ENCODE measurements around the gene NUTM2E.
"Not testable (repeated sequence)": the region's sequence is repeated elsewhere in the genome, so short reads cannot be mapped to it uniquely, and the experiment has no call there.

NUTM2E gene

DNA sequence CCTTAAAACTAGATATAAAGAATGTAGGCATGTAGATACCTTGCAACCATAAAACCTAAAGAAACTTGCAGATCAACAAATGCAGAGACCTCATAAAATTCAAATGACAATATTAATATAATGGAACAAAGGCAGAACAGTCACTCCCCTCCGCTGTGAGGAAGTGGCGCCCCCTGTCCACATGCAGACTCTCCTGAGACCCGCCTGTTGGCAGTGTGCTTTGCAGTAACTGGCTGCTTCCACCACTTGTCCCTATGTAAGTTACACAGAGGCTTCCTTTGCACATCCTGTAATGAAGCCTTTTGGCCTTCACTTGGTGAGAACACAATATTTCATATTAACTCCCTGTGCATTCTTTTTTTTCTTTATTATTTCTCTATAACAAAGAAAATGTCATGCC is 36.3 kb downstream of the NUTM2E start:
- H3K4me1 ChIP-seq (ENCODE audit: control insufficient read depth in 5 of 5, insufficient read depth in 5 of 5, low read length in 5 of 5); H3K9me3 ChIP-seq (ENCODE audit: control insufficient read depth in 5 of 5, low read length in 5 of 5); H3K9ac ChIP-seq (ENCODE audit: low read length in 5 of 5); H3K27ac ChIP-seq (ENCODE audit: low read depth, low read length); H3K4me3 ChIP-seq (ENCODE audit: low read depth in 1 of 5, low read length in 5 of 5); H3K27me3 ChIP-seq (ENCODE audit: control insufficient read depth in 5 of 5, insufficient read depth in 4 of 5, low read length in 5 of 5); H3K36me3 ChIP-seq (ENCODE audit: control insufficient read depth in 5 of 5, insufficient read depth in 5 of 5, low read length in 5 of 5): not testable (repeated sequence)

DNA sequence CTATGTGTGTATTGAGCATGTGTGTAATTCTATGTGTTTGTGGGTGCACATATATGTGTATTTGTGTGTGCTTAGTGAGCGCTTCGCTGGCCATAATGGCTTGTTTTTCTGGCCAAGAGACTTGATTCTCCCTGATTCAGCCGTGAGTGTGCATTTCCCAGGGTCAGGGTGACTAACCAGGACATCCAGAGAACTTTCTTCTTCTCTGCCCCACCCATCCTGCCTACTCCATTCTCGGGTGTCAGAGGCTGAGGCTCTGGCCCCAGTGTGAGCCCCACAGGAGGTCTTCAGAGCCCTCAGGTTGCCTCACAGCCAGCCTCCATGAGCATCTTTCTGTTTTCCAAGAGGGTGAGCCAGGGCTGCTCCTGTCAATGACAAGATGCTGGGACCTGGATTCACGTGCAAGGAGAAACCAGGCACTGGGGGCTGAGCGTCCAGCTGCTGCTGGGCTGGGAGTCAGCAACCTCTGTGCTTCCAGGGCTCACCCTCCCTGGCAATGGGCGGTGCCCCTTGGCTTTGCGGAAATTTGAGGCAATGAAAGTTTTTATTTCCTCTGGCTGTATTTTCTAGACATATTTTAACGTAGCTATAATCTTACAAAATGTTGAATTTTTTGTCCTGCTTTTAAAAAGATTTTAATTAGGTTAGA is 40.5 kb downstream of the NUTM2E start:
- not testable (repeated sequence) for H3K9me3 ChIP-seq (ENCODE audit: control insufficient read depth in 5 of 5, low read length in 5 of 5); H3K9ac ChIP-seq (ENCODE audit: low read length in 5 of 5); H3K27ac ChIP-seq (ENCODE audit: low read depth, low read length); H3K4me3 ChIP-seq (ENCODE audit: low read depth in 1 of 5, low read length in 5 of 5); H3K36me3 ChIP-seq (ENCODE audit: control insufficient read depth in 5 of 5, insufficient read depth in 5 of 5, low read length in 5 of 5); H3K4me1 ChIP-seq (ENCODE audit: control insufficient read depth in 5 of 5, insufficient read depth in 5 of 5, low read length in 5 of 5); H3K27me3 ChIP-seq (ENCODE audit: control insufficient read depth in 5 of 5, insufficient read depth in 4 of 5, low read length in 5 of 5)

DNA sequence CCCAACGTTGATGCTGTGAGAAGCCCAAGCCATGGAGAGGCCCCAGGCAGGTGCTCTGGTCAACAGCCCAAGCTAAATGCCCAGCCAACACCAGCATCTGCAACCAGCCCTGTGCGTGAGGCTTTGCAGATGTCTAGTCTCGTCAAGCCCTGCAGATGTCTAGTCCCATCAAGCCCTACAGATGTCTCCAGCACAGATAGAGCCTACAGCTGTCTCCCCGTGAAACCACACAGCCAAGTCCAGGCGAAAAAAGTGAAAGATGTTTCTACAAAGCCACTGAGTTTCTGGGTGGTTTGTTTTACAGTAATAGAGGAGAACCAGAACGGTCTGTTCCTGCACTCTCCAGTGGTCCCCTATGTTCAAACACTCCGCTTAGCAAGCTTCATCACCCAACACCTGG is 41.5 kb downstream of the NUTM2E start:
- not testable (repeated sequence) for H3K27ac ChIP-seq (ENCODE audit: low read depth, low read length); H3K9ac ChIP-seq (ENCODE audit: low read length in 5 of 5); H3K4me3 ChIP-seq (ENCODE audit: low read depth in 1 of 5, low read length in 5 of 5); H3K27me3 ChIP-seq (ENCODE audit: control insufficient read depth in 5 of 5, insufficient read depth in 4 of 5, low read length in 5 of 5); H3K9me3 ChIP-seq (ENCODE audit: control insufficient read depth in 5 of 5, low read length in 5 of 5); H3K36me3 ChIP-seq (ENCODE audit: control insufficient read depth in 5 of 5, insufficient read depth in 5 of 5, low read length in 5 of 5); H3K4me1 ChIP-seq (ENCODE audit: control insufficient read depth in 5 of 5, insufficient read depth in 5 of 5, low read length in 5 of 5)

DNA sequence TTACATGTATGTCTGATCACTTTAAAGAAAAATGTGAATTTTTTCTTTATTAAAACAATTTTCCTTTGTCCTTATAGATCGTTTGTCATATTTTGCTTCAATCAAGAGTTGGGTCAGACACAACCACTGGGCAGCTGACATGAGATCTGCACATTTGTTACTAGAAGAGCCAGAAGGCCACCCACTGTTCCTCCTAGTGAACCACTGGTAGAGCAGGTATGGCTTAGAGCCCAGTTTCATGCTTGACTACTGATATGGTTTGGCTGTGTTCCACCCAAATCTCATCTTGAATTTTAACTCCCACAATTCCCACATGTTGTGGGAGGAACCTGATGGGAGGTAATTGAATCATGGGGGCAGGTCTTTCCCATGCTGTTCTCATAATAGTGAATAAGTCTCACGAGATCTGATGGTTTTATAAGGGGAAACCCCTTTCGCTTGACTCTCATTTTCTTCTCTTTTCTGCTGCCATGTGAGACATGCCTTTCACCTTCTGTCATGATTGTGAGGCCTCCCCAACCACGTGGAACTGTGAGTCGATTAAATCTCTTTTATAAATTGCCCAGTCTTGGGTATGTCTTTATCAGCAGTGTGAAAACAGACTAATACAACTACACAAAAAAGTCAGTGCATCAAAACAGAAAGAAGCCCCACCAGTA is 43.0 kb downstream of the NUTM2E start:
- not testable (repeated sequence) for H3K4me1 ChIP-seq (ENCODE audit: control insufficient read depth in 5 of 5, insufficient read depth in 5 of 5, low read length in 5 of 5); H3K9ac ChIP-seq (ENCODE audit: low read length in 5 of 5); H3K27me3 ChIP-seq (ENCODE audit: control insufficient read depth in 5 of 5, insufficient read depth in 4 of 5, low read length in 5 of 5); H3K4me3 ChIP-seq (ENCODE audit: low read depth in 1 of 5, low read length in 5 of 5); H3K36me3 ChIP-seq (ENCODE audit: control insufficient read depth in 5 of 5, insufficient read depth in 5 of 5, low read length in 5 of 5); H3K9me3 ChIP-seq (ENCODE audit: control insufficient read depth in 5 of 5, low read length in 5 of 5); H3K27ac ChIP-seq (ENCODE audit: low read depth, low read length)

DNA sequence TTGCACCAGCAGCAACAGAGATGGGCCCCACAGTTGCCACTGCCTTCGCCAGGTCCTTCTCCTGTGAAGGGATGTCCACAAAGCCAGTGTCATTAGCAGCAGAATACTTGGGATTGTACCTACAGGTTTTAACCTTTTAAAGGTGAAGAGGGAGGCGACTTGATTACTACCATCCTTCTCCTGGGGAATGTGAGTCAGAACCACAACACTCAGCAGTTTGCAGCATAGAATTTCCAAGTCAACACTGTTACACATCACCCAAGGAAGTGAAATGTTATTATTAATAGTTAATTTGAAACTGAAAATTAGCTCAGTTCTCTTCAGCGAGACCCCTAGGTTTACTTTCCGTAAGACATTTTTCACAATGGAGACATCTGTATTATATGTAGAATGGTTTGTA is 45.2 kb downstream of the NUTM2E start:
- H3K9ac ChIP-seq (ENCODE audit: low read length in 5 of 5); H3K36me3 ChIP-seq (ENCODE audit: control insufficient read depth in 5 of 5, insufficient read depth in 5 of 5, low read length in 5 of 5); H3K4me3 ChIP-seq (ENCODE audit: low read depth in 1 of 5, low read length in 5 of 5); H3K9me3 ChIP-seq (ENCODE audit: control insufficient read depth in 5 of 5, low read length in 5 of 5); H3K4me1 ChIP-seq (ENCODE audit: control insufficient read depth in 5 of 5, insufficient read depth in 5 of 5, low read length in 5 of 5); H3K27me3 ChIP-seq (ENCODE audit: control insufficient read depth in 5 of 5, insufficient read depth in 4 of 5, low read length in 5 of 5); H3K27ac ChIP-seq (ENCODE audit: low read depth, low read length): not testable (repeated sequence)

All from subcutaneous abdominal adipose tissue (tissue), 5 donors.